Astrocyte of the spinal cord (primary cell): ENCODE data around the gene COQ5.

Experiments
- DNase-seq: peaks from one replicate; pipeline ENCODE4 v3.0.0; 2011; ENCODE audit warnings: low read depth, low spot score
- H3K4me3 ChIP-seq: 2 replicates; pipeline ENCODE4 v1.5.1; 2011; ENCODE audit warnings: low read depth, mild to moderate bottlenecking, low read length, moderate library complexity
- CTCF ChIP-seq: IDR thresholded peaks from 2 replicates; pipeline ENCODE4 v1.5.1; 2012; ENCODE audit warnings: low read depth, mild to moderate bottlenecking, low read length, inconsistent platforms
- in situ Hi-C: cut with HindIII; loops from 2 replicates; pipeline ENCODE4 v1.10.0; 2017; ENCODE audit warnings: low sequenced_read_pairs

COQ5 gene

DNA sequence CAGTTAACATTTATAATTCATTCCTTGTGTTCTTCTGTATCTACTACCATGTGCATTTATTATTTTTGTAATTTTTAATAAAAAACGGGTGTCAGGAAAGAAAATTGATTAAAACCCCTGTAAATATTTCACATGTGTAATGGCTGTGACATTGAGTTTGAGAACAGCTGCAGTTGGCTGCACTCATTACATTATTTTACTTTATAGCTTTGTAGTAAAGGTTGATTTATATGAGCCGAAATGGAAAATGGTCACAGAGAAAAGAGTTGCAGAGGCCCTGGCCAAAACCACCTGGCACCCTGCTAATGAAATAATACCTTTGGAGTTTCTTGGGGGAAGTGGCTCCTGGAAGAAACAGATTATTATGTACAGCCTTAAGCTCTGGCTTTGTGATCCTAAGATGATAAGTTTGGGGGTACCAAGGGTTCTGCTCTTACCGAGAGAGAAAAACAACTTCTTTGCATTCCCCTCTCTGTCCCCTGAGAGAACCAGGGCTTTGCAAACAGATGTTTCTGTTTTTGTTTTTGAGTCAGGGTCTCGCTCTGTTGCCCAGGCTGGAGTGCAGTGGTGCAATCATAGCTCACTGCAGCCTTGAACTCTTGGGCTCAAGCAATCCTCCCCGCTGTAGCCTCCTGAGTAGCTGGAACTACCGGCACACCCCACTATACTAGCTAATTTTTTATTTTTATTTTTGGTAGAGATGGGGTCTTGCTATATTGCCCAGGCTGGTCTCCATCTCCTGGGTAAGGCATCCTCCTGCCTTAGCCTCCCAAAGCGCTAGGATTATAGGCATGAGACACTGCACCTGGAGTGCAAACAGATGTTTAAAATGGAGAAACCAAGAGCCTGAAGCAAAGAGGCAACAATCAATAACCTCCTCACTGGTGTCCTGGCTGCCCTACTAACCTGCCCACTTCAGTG is 42.7 kb downstream of the COQ5 start:
- in situ Hi-C loops = no loop called here
- no peak overlapping the region for H3K4me3 ChIP-seq
- TF ChIP-seq CTCF = no peak
- DNase-seq = no peak

DNA sequence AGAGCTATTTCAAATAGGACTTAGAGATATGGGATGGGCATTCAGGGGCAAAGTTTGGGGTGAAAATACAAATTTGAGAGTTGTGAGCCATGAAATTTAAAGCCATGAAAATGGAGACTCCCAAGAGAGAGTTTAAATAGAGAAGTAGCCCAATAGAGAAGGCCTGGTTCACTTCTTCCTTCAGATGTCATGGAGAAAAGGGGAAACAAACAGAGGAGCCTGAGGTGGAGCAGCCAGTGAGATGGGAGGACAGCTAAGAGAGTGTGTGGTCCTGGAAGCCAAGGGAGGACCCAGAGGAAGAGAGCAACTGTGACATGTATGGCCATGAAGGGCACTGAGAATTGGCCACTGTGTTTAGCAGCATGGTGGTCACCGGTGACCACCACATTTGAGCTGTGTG is 45.3 kb downstream of the COQ5 start:
- H3K4me3 ChIP-seq = no peak overlapping the region
- no peak for TF ChIP-seq CTCF
- DNase-seq = no peak
- in situ Hi-C loops = no loop called here

GRCh38 chr12:120481022-120481767 is 47.8 kb downstream of the COQ5 start:
- no peak for TF ChIP-seq CTCF
- H3K4me3 ChIP-seq = no peak overlapping the region
- in situ Hi-C loops = no loop called here
- DNase-seq = no peak

GRCh38 chr12:120480211-120480610 is 48.7 kb downstream of the COQ5 start:
- H3K4me3 ChIP-seq = no peak overlapping the region
- in situ Hi-C loops = no loop called here
- DNase-seq = no peak
- no peak for TF ChIP-seq CTCF

DNA sequence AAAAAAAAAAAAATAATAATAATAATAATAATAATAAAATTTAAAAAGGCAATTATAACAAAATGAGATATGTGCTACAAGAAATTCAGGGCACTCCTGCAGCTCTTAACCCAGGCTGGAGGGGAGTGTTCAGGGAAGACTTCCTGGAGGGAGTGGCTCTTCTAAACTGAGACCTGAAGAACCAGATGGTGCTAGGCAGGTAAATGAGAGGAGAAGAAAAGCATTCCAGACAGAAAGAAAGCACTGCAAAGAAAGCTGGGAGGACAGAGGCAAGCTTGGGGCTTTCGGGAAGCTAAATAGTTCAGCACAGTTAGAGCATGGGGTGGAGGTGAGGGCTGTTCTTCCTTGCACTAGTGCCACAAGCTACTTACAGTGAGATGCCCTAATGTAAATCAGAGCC is 49.5 kb downstream of the COQ5 start:
- DNase-seq = no peak
- no peak for TF ChIP-seq CTCF
- no peak overlapping the region for H3K4me3 ChIP-seq
- in situ Hi-C loops = no loop called here

- no peak overlapping the region for H3K4me3 ChIP-seq
- in situ Hi-C loops = no loop called here
- no peak for TF ChIP-seq CTCF
- DNase-seq = no peak
Measured at GRCh38 chr12:120475643-120476042, 53.3 kb downstream of the COQ5 start.
